HG03159 (cell line): ENCODE data around the gene PPP1R12B.

Experiments
- ATAC-seq: cut with Tn5 transposase; IDR thresholded peaks from one replicate; pipeline ENCODE4 v1.9.1; 2021; ENCODE audit warnings: mild to moderate bottlenecking, moderate library complexity; ENCODE audit not compliant: unreplicated experiment

The PPP1R12B gene

GRCh38 chr1:202348509-202349205 lies at the start of gene PPP1R12B:
PPP1R12B (plus strand) TSS chr1:202348699; CDS start chr1:202348852, 153 bp downstream.
- peak; percentile 96 for ATAC-seq

- no peak for ATAC-seq
Measured at GRCh38 chr1:202302166-202302565, 46.3 kb upstream of the PPP1R12B start.

- no peak for ATAC-seq
Measured at GRCh38 chr1:202304375-202304774, 44.1 kb upstream of the PPP1R12B start.

GRCh38 chr1:202305168-202305567 lies 43.3 kb upstream of the PPP1R12B start:
- no peak for ATAC-seq

- no peak for ATAC-seq
Measured at GRCh38 chr1:202306535-202307345, 41.8 kb upstream of the PPP1R12B start.

GRCh38 chr1:202310071-202310725 lies 38.3 kb upstream of the PPP1R12B start:
- ATAC-seq: no peak

- no peak for ATAC-seq
Measured at GRCh38 chr1:202310746-202311145, 37.8 kb upstream of the PPP1R12B start.

DNA sequence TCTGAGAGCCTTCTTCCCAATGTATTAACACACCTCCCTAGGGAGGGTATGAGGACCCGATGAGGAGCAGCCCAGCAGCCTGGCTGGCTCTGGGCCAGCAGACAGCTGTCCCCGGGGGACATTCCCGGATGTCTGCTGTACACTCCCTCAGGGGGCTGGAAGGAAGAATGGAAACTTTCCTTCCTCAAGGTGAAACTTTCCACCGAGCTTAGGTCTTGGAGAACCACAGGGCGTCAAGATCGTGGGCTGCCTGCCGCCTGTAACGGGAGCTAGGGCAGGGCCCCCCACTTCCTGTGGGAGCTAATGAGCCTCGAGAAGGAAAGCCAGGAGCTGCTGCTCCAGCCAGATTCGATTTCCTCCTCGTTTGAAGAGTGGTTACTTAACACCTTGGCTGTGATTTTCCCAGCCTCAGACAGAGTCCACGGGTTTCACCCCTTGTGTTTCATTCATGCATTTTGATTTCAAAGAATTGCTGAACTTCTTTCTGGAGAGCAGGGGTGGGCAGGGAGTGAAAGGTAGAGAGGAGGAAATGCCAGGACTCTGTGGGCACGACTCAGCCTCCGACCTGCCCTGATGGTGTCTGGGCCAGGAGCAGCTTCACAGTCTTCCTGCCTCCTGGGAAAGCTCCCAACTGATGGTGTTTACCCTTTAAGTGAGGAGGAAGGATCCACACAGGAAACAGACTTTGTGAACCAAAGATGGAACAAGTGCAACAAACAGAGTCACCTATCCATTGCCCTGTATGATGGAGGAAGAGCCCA lies 36.4 kb upstream of the PPP1R12B start:
- ATAC-seq: no peak

DNA sequence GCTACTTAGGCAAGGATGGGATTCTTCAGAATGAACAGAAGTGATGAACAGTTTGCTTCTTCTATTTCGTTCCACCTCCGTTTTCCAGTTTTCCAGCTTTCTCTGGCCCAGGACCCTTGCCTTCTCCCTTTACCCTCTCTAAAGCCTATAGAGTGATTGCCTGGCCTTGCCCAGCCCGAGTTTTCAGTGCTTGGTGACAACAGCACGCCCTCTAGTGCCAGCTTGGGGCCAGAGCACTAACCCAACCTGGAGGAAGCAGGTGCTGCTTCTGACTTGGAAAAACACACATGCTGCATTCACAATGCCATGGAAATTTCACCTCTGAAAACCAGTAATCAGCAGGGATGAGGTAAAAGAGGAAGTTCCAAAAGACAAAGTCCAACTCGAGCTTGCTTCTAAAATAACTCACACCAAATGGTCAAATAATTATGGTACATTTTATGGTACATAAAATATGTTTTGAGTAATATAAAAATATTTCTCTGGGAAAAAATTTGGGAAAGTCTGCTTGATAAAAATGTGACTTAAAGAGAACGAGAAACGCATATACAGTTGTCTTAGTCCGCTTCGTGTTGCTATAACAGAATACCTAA lies 32.8 kb upstream of the PPP1R12B start:
- no peak for ATAC-seq

DNA sequence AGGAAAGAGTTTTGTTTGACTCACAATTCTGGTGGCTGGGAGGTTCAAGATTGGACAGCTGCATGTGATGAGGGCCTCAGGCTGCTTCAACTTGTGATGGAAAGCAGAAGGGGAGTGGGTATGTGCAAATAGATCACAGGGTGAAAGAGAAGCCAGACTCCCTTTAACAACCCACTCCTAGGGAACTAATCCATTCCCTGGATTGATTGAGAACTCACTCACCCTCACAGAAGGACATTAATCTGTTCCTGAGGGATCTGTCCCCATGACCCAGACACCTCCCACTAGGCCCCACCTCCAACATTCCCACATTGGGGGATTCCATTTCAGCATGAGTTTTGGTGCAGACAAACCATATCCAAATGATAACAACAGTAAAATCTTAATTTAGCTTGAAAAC lies 32.3 kb upstream of the PPP1R12B start:
- no peak for ATAC-seq

DNA sequence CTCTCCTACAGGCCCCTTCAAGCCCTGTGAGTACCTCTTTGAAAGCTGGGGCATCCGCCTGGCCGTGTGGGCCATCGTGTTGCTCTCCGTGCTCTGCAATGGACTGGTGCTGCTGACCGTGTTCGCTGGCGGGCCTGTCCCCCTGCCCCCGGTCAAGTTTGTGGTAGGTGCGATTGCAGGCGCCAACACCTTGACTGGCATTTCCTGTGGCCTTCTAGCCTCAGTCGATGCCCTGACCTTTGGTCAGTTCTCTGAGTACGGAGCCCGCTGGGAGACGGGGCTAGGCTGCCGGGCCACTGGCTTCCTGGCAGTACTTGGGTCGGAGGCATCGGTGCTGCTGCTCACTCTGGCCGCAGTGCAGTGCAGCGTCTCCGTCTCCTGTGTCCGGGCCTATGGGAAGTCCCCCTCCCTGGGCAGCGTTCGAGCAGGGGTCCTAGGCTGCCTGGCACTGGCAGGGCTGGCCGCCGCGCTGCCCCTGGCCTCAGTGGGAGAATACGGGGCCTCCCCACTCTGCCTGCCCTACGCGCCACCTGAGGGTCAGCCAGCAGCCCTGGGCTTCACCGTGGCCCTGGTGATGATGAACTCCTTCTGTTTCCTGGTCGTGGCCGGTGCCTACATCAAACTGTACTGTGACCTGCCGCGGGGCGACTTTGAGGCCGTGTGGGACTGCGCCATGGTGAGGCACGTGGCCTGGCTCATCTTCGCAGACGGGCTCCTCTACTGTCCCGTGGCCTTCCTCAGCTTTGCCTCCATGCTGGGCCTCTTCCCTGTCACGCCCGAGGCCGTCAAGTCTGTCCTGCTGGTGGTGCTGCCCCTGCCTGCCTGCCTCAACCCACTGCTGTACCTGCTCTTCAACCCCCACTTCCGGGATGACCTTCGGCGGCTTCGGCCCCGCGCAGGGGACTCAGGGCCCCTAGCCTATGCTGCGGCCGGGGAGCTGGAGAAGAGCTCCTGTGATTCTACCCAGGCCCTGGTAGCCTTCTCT lies 30.3 kb upstream of the PPP1R12B start:
- no peak for ATAC-seq

- no peak for ATAC-seq
Measured at GRCh38 chr1:202319381-202320080, 29.0 kb upstream of the PPP1R12B start.

- no peak for ATAC-seq
Measured at GRCh38 chr1:202320081-202320405, 28.5 kb upstream of the PPP1R12B start.

DNA sequence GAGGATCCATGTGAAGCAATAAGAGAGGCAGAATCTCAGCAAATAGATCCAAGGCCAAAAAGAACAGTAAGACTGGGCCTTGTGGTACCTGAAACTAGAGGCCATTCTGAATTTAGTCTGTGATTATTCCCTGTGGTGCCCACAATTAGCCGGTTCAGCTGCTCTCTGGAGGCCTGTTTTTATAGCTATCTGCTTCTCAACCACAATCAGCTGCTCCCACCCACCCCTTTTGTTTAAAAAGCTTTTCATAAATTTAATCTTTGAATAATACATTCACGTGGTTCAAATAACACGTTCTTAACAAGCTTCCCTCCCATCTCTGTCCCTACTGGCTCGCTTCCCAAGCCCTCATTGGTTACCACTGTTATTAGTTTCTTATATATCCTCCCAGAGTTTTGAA lies 24.8 kb upstream of the PPP1R12B start:
- no peak for ATAC-seq

GRCh38 chr1:202324646-202325045 lies 23.9 kb upstream of the PPP1R12B start:
- no peak for ATAC-seq

DNA sequence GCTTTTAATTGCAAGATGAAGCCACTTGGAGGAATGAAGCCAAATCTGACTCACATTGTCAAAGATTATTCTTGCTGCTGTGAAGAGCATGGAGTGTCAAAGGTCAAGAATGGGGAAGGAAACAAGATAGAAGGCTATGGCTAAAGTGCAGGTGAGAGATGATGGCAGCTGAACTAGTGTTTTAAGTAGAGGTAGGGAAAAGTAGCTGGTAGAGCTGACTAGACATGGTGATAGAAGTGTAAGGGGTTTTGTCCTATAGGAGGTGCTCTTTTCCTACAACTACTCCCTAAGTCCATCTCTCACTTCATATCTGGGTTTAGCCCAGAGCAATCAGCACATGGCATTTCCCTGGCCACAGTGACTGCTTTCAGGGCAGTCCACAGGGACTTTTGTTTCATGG lies 18.6 kb upstream of the PPP1R12B start:
- no peak for ATAC-seq

- no peak for ATAC-seq
Measured at GRCh38 chr1:202333861-202334260, 14.6 kb upstream of the PPP1R12B start.

DNA sequence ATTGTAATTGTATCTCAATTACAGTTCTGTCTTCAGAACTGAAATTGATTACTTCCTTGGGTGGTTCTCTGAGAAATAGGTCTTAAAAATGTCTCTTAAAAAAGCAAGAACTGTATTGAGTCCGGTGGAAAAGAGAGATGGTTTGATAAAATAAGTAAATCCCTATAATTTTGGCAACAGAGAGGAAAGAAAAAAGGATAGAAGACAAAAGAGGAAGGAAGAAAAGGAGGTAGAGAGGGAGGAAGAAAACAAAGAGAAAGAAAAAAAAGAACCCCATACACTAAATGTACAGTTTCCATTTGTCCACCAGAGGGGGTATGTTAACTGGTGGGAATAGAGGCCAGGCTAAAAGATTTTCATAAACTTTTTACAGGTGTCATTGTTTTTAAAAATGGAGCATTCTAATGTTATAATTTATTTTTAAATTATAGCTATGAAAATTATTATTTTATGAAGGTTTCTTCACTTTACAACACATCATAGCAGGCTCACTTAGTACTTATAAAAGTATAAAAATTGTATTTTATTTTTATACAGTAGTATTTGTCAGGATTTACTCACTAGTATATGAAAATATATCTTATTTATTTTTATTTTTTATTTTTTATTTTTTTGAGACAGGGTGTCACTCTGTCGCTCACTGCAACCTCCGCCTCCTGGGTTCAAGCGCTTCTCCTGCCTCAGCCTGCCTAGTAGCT lies 4.7 kb upstream of the PPP1R12B start:
- ATAC-seq: no peak
